Stimulated activated CD8-positive, alpha-beta memory T cell treated with anti-CD3 and anti-CD28 coated beads, Interleukin-2, amount 100 ng/mL, for 1 hour (primary cell): ENCODE results near the gene SFTPD.

Source experiments
- DNase-seq, 2 donors: peaks; one replicate each; pipeline ENCODE4 v3.0.0-alpha.2; 2020; ENCODE audit warnings: low read depth in 2 of 2

Gene SFTPD

DNA sequence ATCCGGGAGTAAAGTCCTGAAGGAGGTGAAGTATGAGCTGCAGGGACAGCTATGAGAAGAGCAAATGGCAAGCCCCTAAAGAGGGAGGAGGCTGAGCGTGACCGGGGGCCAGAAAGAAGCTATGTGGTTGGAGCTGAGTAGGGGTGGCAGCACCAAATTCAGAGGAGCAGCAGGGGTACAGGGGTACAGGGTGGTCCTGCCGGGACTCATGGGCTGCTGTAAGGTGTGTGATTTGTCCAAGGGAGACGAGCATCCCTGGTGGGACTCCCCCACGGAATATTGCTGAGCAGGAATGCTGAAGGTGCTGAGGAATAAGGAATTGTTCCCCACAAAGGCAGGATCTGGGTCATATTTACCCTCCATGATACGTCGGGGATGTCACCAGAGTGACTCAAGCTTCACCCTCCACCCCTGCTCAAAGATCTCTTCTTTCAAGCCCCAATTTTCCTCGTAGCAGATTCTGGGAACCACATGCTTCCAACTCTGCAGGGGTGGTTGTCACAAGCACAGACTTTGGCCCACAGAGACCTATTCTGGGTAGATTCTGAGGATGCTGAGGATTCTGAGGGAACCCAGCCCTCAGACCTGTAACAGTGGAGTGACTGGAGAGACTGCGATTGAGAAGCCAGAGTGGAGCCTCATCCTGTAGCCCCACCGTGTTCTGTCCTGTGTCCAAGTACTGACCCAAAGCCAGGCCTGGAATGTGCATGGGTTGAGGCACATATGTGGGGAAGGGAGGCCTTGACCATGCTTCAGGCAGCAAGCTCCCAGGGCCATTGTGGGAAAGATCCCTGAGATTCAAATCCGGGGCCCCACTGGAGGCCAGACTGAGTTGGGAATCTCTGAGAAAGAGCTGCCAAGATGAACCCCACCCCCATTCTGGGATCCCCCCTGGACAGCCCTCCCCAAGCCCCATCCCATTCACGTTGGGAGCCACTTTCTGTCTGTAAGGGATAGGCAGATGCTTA is 4.2 kb downstream of the SFTPD start:
- DNase-seq = no peak

DNA sequence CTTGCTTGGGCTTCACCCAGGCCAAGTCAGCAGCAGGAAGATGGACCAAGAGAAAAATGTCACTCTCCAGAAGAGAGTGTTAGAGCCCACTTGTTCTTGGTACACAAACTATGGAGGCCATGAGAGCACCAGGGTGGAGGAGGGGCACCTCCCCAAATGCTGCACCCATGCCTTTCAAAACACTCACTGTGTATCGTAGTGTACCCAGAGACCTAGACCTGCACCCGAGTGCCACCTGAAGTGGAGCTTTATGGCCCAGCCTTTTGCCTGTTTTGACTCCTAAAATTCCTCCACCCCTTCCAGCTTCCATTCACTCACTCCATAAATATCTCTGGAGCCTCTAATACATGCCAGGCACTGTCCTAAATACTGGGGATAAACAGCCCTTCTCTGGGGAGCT is 5.0 kb downstream of the SFTPD start:
- DNase-seq = no peak

DNA sequence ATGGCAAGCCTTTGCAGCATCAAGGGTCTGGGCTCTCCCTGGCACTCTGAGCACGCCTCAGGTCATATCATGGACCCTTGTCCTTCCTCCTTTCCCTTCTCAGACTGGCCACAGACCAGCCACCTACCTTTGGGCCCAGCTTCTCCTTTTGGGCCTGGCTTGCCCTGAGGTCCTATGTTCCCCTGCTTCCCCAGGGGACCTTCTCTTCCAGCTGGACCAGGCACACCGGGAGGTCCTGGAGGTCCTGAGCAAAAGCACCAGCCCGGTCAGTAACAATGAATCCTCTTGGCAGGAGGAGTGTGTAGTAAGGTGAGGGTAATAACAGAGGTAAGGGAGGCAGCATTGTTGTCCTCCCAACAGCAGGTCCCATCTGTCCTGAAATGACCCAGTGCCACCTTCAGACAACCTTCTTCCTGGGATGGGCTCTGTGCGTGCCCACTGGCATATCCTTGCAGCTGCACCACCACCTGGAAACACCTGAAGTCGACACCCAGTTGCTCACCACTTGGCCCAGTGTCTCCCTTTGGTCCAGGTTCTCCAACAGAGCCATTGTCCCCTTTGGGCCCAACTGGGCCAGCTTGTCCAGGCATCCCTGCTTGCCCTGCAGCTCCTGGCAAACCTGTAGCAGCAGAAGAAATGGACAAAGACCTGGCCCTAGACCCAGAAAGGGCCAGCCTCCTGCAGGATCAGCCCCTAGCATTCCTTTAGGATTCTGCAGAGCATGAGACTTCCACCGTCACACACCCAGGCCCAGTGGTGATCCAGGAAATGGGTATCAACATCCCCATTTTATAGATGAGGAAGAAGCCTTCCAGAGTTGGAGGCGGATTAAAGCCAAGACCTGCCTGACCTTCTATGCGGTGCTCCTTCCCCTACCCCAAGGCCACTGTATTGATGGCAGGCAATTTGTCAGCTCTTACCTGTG is 6.4 kb downstream of the SFTPD start:
- no peak for DNase-seq

DNA sequence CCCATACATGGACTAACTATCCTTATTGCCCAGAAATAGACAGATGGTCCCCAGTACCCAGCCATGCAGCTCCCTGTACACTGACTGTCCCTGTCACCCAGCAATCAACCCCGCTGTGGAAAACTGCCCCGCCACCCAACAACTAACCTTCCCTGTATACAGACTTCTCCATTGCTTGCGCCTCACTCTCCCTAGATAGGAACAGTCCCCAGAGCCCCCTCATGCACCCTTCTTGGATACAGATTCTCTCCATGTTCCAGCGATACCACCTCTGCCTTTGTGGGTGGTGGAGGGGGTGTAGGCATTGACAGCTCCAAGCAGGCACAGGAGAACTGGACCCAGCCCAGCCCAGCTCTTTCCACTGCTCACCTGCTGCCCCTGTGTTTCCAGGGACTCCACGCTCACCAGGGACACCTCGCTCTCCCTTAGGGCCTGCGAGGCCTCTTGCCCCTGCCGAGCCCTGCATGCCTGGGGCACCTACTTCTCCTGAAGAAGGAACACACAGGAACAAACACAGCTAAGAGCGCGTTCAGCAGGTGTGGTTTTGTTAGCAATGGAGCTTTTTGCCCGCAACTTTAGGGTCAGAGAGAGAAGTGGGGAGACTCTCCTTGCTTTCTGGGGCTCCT is 7.2 kb downstream of the SFTPD start:
- DNase-seq = no peak

DNA sequence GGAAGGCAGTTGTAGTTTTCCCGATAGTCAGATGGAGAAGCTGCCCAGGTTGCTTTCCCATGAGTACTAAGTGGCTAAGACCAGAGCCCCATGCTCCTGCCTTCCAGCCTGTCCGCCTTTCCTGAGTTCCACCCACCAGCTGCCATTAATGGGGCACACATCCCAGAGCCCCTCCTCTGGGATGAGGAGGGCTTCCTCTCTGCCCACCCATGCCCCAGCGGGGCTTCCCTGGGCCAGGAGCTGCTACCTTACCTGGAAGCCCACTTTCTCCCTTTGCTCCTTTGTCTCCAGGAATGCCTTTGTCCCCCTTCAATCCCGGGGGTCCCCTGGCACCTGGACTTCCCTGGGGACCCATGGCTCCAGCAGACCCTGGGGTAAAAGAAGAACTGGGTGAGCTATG is 7.8 kb downstream of the SFTPD start:
- DNase-seq = no peak

DNA sequence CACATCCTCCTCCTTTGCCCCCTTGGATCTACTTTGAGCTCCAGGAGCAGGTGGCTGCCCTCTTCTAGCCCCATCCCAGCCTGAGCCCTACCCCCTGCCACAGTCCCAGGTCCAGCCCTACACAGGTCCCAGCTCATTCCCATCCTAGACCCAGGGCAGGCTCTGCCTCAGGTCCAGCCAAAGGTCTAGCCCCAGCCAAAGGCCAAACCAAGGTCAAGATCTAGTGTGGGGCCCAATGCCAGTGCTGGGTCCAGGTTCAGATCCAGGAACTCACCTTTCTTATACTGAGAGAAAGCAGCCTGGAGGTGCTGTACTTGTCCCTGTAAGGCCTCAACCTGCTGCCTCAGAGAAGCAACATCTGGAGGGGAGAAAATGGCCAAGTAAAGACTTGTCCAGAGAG is 8.5 kb downstream of the SFTPD start:
- DNase-seq = no peak

DNA sequence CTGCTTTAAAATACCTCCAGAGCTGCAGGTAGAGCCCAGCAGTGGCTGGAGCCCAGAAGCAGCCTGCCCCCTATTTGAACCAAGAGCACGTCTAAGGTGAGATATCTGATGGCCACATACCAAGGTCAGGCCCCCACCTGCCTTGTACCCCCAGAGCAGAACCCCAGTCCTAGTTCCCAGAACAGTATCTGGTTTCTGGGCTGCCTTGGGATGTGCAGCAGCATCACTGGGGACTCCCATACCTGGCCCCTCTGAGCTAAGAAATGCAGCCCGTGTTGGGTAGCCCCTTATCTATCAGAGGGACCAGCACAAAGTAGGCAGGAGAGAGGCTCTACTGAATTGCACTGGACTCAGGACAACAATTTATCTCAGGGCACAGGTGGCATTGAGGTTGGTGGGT is 8.9 kb downstream of the SFTPD start:
- DNase-seq = no peak

DNA sequence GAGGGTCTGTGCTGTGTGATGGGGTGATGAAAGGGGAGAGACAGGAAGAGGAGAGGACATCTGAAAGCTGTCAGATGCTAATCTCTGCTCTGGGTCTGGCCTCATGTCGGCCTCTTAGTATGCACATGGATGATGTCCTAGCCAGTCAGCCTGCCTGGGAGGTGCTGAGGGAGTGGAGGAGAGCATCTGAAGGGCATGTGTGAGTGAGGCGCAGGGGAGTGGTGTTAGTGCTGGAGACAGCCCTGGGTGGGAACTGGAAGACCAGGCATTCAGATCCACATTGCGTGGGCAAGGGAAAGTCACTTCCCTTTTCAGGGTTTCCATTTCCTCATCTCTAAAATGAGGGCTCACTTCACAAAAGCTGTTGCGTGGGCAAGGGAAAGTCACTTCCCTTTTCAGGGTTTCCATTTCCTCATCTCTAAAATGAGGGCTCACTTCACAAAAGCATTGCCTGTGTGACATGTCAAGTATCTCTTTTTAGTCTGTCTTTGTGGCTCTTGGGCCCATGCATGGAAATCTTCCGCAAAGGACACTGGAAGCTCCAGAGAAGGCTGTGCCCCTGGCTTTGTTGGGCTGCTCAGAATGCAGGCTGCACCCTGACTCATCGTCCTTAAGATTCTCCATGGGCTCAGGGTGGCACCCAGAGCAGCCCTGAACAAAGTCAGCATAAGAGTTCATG is 10.0 kb downstream of the SFTPD start:
- DNase-seq = no peak

DNA sequence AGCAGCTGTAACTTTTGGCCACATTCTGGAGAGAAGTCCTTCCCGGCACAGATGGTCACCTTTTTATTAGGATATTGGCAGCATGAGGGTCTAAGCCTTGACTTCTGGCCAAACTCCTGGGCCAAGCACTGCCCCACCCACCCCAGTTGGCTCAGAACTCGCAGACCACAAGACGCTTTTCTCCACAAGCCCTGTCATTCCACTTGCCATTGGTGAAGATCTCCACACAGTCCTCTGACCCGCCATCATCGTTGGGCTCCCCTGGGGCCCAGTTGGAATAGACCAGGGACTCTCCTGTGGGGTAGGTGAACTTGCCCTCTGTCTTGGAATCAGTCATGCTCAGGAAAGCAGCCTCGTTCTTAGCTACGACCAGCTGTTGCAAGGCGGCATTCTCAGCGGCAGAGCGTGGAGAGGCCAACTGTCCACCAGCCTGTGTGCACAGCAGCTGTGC is 11.2 kb downstream of the SFTPD start:
- no peak for DNase-seq

DNA sequence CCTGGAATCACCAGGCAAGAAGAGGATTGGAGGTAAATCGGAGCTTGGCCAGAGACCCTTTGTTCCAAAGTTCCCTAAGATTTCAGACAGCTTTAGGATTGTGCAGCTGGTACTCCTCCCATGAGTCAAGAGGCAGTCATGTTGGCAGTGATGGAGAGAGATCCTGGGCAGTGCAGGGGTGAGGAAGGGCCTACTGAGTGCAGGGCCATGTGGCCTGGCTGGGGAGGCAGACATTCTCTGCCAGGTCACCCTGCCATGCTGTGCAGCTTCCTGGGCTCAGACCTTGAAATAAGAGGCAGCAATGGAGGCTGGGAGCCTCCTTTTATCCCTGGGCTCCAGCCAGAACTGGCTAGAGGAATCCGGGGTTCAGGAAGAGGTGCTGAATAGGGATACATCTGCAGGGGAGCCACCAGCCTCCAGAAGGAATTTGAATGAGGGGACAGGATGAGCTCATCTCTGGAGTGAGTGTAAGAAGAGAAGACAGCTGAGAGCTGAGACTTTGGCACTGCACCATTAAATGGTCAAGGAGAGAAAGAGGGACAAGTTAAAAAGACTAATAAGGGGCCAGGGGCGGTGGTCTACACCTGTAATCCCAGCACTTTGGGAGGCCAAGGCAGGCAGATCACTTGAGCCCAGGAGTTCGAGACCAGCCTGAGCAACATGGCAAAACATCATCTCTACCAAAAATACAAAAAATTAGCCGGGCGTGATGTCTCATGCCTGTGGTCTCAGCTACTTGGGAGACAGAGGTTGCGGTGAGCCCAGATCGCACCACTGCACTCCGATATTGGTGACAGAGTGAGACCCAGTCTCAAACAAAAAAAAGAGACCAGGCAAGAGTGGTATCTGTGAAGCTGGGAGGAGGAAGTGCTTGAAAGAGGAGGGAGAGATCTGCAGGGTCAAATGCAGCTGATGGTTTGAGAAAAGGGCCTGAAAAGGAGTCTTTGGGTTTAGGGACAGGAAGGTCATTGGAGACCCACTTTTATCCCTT is 12.0 kb downstream of the SFTPD start:
- DNase-seq = no peak

DNA sequence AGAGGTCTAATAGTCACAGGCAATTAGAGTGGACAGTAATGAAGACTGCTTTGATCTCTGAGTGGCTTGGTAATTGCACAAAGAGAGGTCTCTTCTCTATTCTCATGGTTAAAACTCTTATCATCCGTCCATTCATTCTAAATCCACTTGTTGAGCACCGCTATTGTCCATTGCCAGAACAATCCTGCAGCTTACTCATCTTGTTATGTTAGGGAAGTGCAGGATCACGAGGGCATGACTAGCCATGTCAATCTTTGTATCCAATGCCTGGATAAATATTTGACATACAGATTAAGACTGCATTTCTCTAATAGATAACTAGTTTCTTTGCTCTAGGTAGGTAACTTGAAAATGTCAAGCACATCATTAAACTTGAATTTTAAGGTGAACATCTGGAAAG is 14.9 kb downstream of the SFTPD start:
- DNase-seq = no peak

DNA sequence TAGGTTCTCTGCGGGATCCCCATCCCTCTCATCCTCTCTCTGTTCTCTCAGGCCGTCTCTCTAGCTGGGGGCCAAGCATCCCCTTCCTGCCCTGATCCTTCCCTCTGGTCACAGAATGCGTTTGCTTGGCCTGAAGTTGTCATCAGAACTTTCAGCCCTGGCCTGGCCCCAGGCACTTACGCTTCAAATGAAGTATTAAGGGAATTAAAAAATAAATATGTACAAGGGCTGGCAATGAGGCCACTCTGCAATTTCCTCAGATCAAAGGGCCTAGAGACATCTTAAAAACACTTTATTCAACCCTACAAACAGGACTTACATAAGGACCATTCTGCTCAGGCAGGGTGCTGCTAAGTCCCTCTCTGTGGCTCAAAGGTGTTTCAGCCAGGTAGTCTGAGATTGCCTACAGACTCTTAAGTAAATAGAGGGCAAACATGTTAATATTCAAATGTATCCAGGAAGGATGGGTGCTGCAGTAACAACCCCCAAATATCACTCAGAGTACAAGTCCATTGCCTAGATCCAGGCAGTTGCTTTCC is 16.0 kb downstream of the SFTPD start:
- no peak for DNase-seq

DNA sequence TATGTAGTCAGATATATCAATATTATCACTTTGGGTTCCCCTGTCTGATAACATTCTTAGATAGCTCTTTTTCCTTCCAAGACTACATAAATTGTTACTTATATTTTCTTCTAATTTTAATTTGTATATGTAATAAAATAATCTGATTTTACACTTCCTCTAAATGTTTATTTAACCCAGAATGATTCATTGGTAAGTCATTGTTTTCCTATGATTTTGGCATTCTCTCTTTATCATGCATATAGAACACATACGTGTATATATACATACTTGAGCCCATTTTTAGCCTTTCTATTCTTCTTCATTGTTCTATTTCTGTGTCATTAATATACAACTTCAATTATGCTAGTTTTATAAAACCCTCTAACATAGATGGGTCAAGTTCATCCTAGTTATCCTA is 16.6 kb downstream of the SFTPD start:
- no peak for DNase-seq

DNA sequence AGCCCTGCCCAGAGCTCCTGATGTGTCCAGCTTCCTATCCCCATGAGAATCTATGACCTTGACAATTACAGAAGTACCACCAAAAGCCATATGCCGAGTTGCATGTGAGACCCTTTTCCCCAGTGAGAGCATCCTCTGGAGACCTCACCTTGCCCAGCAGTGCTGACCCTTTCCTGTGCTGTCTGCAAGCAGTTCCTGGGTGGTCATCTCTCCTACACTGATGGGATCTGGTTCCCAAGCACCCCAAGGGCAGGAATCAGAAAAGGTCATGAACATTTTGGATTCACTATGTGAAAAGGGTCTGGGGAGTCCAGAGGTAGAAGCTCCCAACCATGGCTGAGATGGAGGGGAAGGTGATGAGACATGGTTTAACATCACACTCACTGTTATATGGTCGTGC is 18.2 kb downstream of the SFTPD start:
- no peak for DNase-seq

DNA sequence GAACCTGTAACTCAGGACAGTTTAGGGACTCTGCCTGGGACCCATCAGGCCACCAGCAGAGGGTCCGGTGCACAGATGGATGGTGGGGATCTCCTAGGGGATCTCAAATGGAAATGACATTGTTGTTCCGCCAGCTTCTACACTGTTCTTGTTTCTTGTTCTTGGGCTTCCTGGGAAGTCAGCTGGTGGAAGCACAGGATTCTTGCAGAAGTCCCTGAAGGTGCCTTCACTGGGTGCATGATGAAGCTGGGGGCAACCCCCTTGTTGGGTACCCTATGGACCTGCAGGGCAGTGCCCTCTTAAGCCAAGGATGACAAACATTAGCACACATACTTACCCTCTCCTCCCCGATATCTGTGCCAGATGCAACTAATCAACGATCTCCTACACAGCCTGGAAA is 18.6 kb downstream of the SFTPD start:
- no peak for DNase-seq

DNA sequence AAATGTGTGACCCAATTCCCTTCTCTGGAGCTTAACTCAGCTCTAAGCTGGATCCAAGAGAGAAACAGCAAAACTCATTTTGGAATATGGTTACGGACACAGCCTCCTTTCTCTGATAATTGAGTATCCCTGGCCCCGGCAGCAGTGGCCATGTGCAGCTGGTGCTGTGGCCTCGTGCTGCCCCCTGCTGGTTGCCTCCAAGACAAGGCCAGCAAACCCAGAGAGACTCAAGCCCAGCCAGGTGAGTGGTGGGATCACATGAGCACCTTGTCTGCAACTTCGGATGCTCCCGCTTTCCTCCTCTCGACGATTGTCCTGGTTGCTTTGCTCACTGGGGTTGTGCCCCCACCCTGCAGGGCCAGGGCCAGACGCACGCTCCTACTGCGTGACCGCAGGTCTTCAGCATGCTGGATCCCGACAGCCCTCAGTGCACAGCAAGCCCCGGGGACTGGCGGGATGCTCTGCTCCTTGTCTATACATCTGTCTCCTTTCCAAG is 19.4 kb downstream of the SFTPD start:
- peak; percentile 27 to 62 for DNase-seq

DNA sequence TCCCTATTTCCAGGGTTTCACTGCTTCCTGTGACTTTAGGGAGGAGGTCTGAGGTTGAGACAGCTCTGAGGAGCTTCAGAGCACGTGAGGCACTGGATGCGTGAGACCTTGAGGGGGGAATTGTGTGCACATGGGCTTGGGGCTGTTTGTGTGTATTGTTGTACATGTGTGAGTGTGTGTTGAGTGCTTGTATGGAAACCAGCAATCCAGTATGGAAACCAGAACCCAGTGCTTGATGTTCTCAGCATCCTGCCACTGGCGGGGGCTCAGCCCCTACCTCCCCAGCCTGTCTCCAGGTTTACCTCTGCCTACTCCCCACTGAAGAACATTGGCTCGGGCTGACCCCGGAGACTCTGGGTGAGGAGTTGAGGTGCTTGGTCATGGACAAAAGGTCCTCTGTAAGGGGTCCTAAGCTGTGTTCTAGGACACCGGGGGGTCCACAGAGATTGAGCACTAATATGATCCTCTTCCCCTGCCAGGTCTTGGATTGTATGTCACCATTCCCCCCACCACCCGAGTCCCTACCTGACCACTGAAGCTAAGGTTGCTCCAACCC is 20.8 kb downstream of the SFTPD start:
- DNase-seq = no peak

DNA sequence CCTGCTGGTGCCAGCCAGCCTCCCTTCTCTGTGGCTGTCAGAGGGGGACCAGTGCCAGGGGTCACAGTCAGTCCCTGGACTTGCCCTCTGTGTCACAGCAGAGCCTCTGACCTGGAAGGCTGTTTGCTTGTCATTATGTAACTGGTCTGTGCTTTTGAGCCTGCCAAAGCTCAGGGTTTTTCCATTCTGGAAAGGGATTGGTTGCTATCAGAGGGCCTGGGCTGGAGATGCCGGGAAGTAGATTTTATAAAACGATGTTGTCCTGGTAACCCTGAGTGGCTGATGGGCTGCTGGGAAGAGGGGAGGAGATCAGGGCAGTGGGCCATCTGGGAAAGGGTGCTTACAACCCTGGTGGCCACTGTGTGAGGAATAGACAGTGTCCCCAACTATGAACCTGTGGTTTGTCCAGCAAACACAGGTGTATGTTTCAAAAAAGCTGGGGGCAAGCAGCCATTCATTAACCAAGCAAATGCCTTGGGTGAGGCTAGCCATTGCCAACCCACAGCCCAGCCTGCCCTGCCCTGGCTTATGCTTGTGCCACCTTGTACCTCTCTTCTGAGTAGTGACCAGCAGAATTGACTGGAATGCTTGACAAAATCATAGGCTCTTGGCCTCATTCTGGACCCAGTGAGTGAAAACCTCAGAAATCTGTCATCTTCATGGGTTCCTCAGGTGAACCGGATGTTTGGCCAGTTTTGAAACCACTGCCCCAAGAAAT is 21.6 kb downstream of the SFTPD start:
- DNase-seq = no peak

DNA sequence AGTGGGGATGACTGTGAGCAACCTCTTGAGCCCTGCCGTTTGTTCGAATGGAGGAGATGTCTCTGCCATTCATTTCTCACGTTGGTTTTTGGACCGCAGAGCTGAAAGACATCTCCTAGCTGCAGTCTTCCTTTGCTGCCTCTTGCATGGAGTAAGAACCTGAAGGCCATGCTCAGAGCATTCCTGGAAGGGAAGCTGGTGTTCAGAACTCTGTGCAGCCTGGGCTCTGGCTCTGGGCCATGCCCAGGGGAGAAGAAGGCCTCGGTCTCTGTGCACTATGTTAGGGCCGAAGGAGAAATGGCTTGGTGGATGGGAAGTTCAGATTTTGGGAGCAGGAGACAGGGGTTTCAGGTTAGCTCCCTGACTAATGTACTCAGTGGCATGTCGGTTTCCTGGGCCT is 22.9 kb downstream of the SFTPD start:
- no peak for DNase-seq
